ENCODE data around the gene DPH1.

Gene DPH1

GRCh38 chr17:2020721-2021120, 9.2 kb upstream of the DPH1 start:
- TF ChIP-seq CTCF (IDR thresholded peaks at IDR 0.05) = no peak

GRCh38 chr17:2022647-2023240, 7.2 kb upstream of the DPH1 start:
- no peak for TF ChIP-seq CTCF (IDR thresholded peaks at IDR 0.05)

GRCh38 chr17:2023256-2023655, 6.7 kb upstream of the DPH1 start:
- TF ChIP-seq CTCF (IDR thresholded peaks at IDR 0.05) = no peak

GRCh38 chr17:2023692-2024571, 6.0 kb upstream of the DPH1 start:
- TF ChIP-seq CTCF (IDR thresholded peaks at IDR 0.05) = peak; percentile 32

GRCh38 chr17:2024572-2025219, 5.3 kb upstream of the DPH1 start:
- no peak for TF ChIP-seq CTCF (IDR thresholded peaks at IDR 0.05)

GRCh38 chr17:2025220-2025621, 4.7 kb upstream of the DPH1 start, which contains the start of gene RTN4RL1:
TSS of gene RTN4RL1 (minus strand) at chr17:2025334. CDS start at chr17:2024865, 469 bp downstream.
- TF ChIP-seq CTCF (IDR thresholded peaks at IDR 0.05) = no peak

- TF ChIP-seq CTCF (IDR thresholded peaks at IDR 0.05) = peak; percentile 72
These were observed 4.2 kb upstream of the DPH1 start for GRCh38 chr17:2025622-2026309.
